ENCODE results near the gene RPGR. TPM values are rescaled to one million over a fixed set of nuclear protein-coding genes. Genes with fewer than 3 reads are reported as not detected.

Gene RPGR
- total RNA-seq, 1 experiment from 2014 or later: not detected

DNA sequence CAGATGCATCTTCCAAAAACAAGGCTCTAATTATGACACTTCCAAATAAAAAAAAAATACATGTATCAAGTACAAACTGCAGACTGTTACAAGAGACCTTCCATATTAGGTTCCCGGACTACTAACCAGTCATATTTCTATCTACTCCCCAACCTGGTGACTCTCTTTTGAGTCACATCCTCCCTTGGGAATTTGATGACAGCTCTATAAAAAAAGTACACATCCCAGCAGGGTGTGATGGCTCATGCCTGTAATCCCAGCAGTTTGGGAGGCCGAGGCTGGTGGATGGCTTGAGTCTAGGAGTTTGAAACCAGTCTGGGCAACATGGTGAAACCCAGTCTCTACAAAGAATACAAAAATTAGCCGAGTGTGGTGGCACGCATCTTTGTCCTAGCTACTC is 14.9 kb downstream of the RPGR start:
- DNase-seq: no peak
- intact Hi-C loops (cut with micrococcal nuclease; ENCODE audit: unreplicated experiment): no loop called here
- CTCF ChIA-PET: no interaction called here

DNA sequence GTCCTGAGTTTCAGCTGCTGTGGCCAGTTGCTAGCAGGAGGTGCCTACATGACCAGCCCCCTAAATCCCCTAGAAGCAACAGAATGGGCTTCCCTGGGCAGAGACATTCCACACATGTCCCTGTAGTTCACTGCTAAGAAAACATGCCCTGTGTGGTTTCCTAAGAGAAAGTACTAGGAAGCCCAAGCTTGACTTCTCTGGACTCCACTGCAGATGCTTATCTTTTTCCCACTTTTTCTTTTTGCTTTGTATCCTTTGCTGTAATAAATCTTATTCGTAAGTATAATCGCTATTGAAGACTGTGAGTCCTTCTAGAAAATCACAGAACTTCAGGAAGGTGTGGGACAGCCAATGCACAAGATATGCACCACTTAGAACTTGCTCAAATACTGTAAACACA is 15.6 kb downstream of the RPGR start:
- H3K9me3 ChIP-seq (ENCODE audit: insufficient read depth, low read depth): no peaks in the 10 kb centered on the region
- BruUV-seq (replicated peaks): no TSS peak
- H3K9me2 ChIP-seq (ENCODE audit: insufficient read depth): no peaks in the 10 kb centered on the region
- no peaks in the 10 kb centered on the region for H3K36me3 ChIP-seq (ENCODE audit: low read depth)
- TF ChIP-seq EZH2 (IDR thresholded peaks at IDR 0.05; ENCODE audit: low read depth): no peak
- TF ChIP-seq, protein P1, sequence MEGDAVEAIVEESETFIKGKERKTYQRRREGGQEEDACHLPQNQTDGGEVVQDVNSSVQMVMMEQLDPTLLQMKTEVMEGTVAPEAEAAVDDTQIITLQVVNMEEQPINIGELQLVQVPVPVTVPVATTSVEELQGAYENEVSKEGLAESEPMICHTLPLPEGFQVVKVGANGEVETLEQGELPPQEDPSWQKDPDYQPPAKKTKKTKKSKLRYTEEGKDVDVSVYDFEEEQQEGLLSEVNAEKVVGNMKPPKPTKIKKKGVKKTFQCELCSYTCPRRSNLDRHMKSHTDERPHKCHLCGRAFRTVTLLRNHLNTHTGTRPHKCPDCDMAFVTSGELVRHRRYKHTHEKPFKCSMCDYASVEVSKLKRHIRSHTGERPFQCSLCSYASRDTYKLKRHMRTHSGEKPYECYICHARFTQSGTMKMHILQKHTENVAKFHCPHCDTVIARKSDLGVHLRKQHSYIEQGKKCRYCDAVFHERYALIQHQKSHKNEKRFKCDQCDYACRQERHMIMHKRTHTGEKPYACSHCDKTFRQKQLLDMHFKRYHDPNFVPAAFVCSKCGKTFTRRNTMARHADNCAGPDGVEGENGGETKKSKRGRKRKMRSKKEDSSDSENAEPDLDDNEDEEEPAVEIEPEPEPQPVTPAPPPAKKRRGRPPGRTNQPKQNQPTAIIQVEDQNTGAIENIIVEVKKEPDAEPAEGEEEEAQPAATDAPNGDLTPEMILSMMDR (conservative IDR thresholded peaks at IDR 0.05): no peak
- no peaks in the 10 kb centered on the region for H3K79me2 ChIP-seq (ENCODE audit: low read depth)
- H3F3A ChIP-seq (ENCODE audit: insufficient read depth, low read depth): no peaks in the 10 kb centered on the region
- CTCF ChIA-PET: no interaction called here
- H2AFZ ChIP-seq: no peak overlapping the region
- POLR2A ChIA-PET (ENCODE audit: unreplicated experiment): no interaction called here
- H3K4me3 ChIP-seq: no peak overlapping the region
- no peak for DNase-seq
- no peak overlapping the region for H3K27ac ChIP-seq
- H3K4me2 ChIP-seq: no peak overlapping the region
- no peaks in the 10 kb centered on the region for H3K27me3 ChIP-seq (ENCODE audit: insufficient read depth, low read depth)
- H3K4me1 ChIP-seq (replicated peaks; ENCODE audit: insufficient read depth): no peaks in the 10 kb centered on the region
- intact Hi-C loops (cut with micrococcal nuclease; ENCODE audit: unreplicated experiment): no loop called here
- no peaks in the 10 kb centered on the region for H4K20me1 ChIP-seq (ENCODE audit: insufficient read depth)

More for the DNA sequence above, 14.9 kb downstream of the RPGR start:
- H2AFZ ChIP-seq: no peak overlapping the region
- no TSS peak for BruUV-seq (replicated peaks)
- H3K4me2 ChIP-seq: no peak overlapping the region
- no peak overlapping the region for H3K27ac ChIP-seq
- H3K4me1 ChIP-seq (replicated peaks; ENCODE audit: insufficient read depth): no peaks in the 10 kb centered on the region
- POLR2A ChIA-PET (ENCODE audit: unreplicated experiment): no interaction called here
- no peaks in the 10 kb centered on the region for H3F3A ChIP-seq (ENCODE audit: insufficient read depth, low read depth)
- no peaks in the 10 kb centered on the region for H3K36me3 ChIP-seq (ENCODE audit: low read depth)
- no peaks in the 10 kb centered on the region for H3K27me3 ChIP-seq (ENCODE audit: insufficient read depth, low read depth)
- TF ChIP-seq, protein P1 (conservative IDR thresholded peaks at IDR 0.05): no peak
- no peak for TF ChIP-seq EZH2 (IDR thresholded peaks at IDR 0.05; ENCODE audit: low read depth)
- no peaks in the 10 kb centered on the region for H4K20me1 ChIP-seq (ENCODE audit: insufficient read depth)
- H3K4me3 ChIP-seq: no peak overlapping the region
- no peaks in the 10 kb centered on the region for H3K9me2 ChIP-seq (ENCODE audit: insufficient read depth)
- H3K79me2 ChIP-seq (ENCODE audit: low read depth): no peaks in the 10 kb centered on the region
- no peaks in the 10 kb centered on the region for H3K9me3 ChIP-seq (ENCODE audit: insufficient read depth, low read depth)

DNA sequence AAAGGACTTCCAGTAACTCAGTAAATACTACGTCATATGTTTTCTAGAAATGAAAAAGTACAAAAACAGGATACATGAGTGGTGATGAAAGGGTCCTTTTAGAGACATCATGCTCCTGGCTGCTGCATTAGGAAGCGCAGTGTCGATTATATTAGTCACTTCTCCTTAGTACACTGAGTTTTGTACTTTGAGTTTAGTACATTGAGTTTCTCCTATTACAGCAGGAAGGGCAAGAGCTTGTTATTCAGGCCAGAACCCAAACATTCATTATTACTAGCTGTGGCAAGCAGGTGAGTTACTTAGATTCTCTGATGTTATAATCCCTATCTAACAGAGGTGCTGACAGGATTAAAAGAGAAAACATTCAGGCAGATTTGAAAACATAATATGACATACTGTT is 21.3 kb downstream of the RPGR start:
- H3K4me3 ChIP-seq: no peak overlapping the region
- H3K27me3 ChIP-seq (ENCODE audit: insufficient read depth, low read depth): no peaks in the 10 kb centered on the region
- no peak overlapping the region for H3K4me2 ChIP-seq
- no peak for DNase-seq
- H3K79me2 ChIP-seq (ENCODE audit: low read depth): no peaks in the 10 kb centered on the region
- no TSS peak for BruUV-seq (replicated peaks)
- no peaks in the 10 kb centered on the region for H4K20me1 ChIP-seq (ENCODE audit: insufficient read depth)
- TF ChIP-seq, protein P1 (conservative IDR thresholded peaks at IDR 0.05): no peak
- no peak for TF ChIP-seq EZH2 (IDR thresholded peaks at IDR 0.05; ENCODE audit: low read depth)
- intact Hi-C loops (cut with micrococcal nuclease; ENCODE audit: unreplicated experiment): no loop called here
- no peaks in the 10 kb centered on the region for H3K36me3 ChIP-seq (ENCODE audit: low read depth)
- no peaks in the 10 kb centered on the region for H3K4me1 ChIP-seq (replicated peaks; ENCODE audit: insufficient read depth)
- POLR2A ChIA-PET (ENCODE audit: unreplicated experiment): no interaction called here
- H3K9me2 ChIP-seq (ENCODE audit: insufficient read depth): no peaks in the 10 kb centered on the region
- no peaks in the 10 kb centered on the region for H3K9me3 ChIP-seq (ENCODE audit: insufficient read depth, low read depth)
- H2AFZ ChIP-seq: no peak overlapping the region
- CTCF ChIA-PET: no interaction called here
- no peak overlapping the region for H3K27ac ChIP-seq
- no peaks in the 10 kb centered on the region for H3F3A ChIP-seq (ENCODE audit: insufficient read depth, low read depth)
